ENCODE measurements around the gene EHMT1.

The EHMT1 gene

GRCh38 chr9:137691646-137692351, 73.0 kb downstream of the EHMT1 start:
- no peak for DNase-seq (ENCODE audit: low spot score)
- no peak for FAIRE-seq

- no peak for DNase-seq (ENCODE audit: low spot score)
Measured at GRCh38 chr9:137694236-137694959, 75.6 kb downstream of the EHMT1 start.

GRCh38 chr9:137694962-137695875, 76.4 kb downstream of the EHMT1 start:
- FAIRE-seq (no peak), DNase-seq (ENCODE audit: low spot score) (no peak)

More at GRCh38 chr9:137694236-137694959, 75.6 kb downstream of the EHMT1 start:
- no peak for FAIRE-seq

- DNase-seq (ENCODE audit: low spot score) (no peak), FAIRE-seq (no peak)
Measured at GRCh38 chr9:137696136-137696925, 77.5 kb downstream of the EHMT1 start.

- DNase-seq (ENCODE audit: low spot score) = no peak
- no peak for FAIRE-seq
Measured at GRCh38 chr9:137697193-137697592, 78.4 kb downstream of the EHMT1 start.

GRCh38 chr9:137697832-137698231, 79.0 kb downstream of the EHMT1 start:
- DNase-seq (ENCODE audit: low spot score) (no peak), FAIRE-seq (no peak)

- FAIRE-seq (no peak), DNase-seq (ENCODE audit: low spot score) (no peak)
Measured at GRCh38 chr9:137700911-137701310, 82.1 kb downstream of the EHMT1 start.

GRCh38 chr9:137702615-137703379, 84.0 kb downstream of the EHMT1 start:
- no peak for FAIRE-seq
- no peak for DNase-seq (ENCODE audit: low spot score)

- DNase-seq (ENCODE audit: low spot score) = no peak
- no peak for FAIRE-seq
Measured at GRCh38 chr9:137703842-137704508, 85.2 kb downstream of the EHMT1 start.

- DNase-seq (ENCODE audit: low spot score) (no peak), FAIRE-seq (no peak)
Measured at GRCh38 chr9:137705443-137705863, 86.6 kb downstream of the EHMT1 start.

- no peak for DNase-seq (ENCODE audit: low spot score)
Measured at GRCh38 chr9:137705906-137706305, 87.1 kb downstream of the EHMT1 start.

GRCh38 chr9:137707361-137707760, 88.6 kb downstream of the EHMT1 start:
- FAIRE-seq = no peak
- DNase-seq (ENCODE audit: low spot score) = no peak

More at GRCh38 chr9:137705906-137706305, 87.1 kb downstream of the EHMT1 start:
- no peak for FAIRE-seq

- no peak for DNase-seq (ENCODE audit: low spot score)
- no peak for FAIRE-seq
Measured at GRCh38 chr9:137708590-137709284, 89.9 kb downstream of the EHMT1 start.

GRCh38 chr9:137709411-137710101, 90.8 kb downstream of the EHMT1 start:
- no peak for FAIRE-seq

GRCh38 chr9:137710704-137711103, 91.9 kb downstream of the EHMT1 start:
- DNase-seq (ENCODE audit: low spot score) (no peak), FAIRE-seq (no peak)

More at GRCh38 chr9:137709411-137710101, 90.8 kb downstream of the EHMT1 start:
- no peak for DNase-seq (ENCODE audit: low spot score)

- no peak for DNase-seq (ENCODE audit: low spot score)
- no peak for FAIRE-seq
Measured at GRCh38 chr9:137711678-137712105, 92.9 kb downstream of the EHMT1 start.

GRCh38 chr9:137715321-137715720, 96.5 kb downstream of the EHMT1 start:
- FAIRE-seq (no peak), DNase-seq (ENCODE audit: low spot score) (no peak)

Measured in urothelium cell line (cell line).